Activated CD8-positive, alpha-beta memory T cell treated with anti-CD3 and anti-CD28 coated beads, Interleukin-2, amount 50 U/mL, for 1 hour (primary cell): ENCODE results near the gene SEPTIN10.
"Not testable (repeated sequence)": the region's sequence is repeated elsewhere in the genome, so short reads cannot be mapped to it uniquely, and the experiment has no call there.

Experiments
- DNase-seq: peaks from one replicate; pipeline ENCODE4 v3.0.0-alpha.2; 2020; ENCODE audit errors: extremely low read depth

SEPTIN10 gene

DNA sequence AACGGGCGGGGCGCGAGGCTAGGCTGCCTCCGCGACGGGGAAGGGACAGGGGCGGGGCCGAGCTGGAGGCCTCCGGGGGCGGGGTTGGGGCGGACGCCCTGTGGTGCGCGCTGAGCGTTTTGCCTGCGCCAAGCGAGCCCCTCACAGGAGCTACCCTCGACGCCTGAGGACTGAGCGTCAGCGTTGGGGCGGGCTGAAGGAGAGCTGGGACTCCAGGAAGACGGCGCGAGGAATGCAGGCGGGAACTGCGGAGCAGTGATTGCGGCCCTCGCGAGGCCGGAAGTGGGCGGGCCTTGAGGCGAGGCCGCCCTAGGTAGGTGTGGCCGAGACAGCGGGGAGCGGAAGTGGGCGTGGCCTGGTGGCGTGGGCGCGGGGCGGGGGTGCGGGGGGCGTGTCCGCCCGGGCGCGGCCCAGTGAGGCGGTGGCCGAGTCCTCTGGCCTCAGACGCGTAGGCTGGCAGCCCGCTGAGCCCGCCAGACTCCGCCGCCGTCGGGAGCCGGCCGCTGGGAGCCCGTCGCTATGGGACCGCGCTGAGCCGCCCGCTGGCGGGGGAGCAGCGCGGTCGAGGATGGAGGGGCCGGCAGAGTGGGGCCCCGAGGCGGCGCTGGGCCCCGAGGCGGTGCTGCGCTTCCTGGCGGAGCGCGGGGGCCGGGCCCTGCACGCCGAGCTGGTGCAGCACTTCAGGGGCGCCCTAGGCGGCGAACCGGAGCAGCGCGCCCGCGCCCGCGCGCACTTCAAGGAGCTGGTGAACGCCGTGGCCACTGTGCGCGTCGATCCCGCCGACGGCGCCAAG lies at the start of gene SEPTIN10, which contains the start of gene SOWAHC:
TSS of gene SEPTIN10 (minus strand) at position 45 of the 793 bp plus-strand sequence. CDS start 139 bp downstream, outside the sequence.
TSS of gene SOWAHC (plus strand) at position 443 of the 793 bp plus-strand sequence. CDS start at position 569, 126 bp downstream.
- DNase-seq: peak; percentile 25

DNA sequence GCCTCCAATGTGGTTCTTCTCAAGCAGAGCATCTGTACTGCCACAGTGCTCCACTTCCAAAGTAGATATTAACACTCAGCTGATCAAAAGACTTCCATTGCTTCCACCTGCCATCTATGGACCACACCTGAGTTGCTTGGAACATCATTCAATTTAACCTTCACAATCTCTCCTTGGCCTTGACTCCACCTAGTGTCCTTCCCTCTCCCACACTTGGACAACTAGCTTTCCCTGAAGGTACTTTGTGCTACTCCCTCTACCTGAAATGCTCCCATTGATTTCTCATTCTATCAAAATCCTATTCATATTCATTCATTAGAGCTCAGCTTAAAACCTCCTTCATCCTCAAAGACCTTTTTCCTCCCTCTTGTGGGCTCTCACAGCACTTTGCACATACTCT lies 49.1 kb upstream of the SEPTIN10 start:
- DNase-seq: no peak

DNA sequence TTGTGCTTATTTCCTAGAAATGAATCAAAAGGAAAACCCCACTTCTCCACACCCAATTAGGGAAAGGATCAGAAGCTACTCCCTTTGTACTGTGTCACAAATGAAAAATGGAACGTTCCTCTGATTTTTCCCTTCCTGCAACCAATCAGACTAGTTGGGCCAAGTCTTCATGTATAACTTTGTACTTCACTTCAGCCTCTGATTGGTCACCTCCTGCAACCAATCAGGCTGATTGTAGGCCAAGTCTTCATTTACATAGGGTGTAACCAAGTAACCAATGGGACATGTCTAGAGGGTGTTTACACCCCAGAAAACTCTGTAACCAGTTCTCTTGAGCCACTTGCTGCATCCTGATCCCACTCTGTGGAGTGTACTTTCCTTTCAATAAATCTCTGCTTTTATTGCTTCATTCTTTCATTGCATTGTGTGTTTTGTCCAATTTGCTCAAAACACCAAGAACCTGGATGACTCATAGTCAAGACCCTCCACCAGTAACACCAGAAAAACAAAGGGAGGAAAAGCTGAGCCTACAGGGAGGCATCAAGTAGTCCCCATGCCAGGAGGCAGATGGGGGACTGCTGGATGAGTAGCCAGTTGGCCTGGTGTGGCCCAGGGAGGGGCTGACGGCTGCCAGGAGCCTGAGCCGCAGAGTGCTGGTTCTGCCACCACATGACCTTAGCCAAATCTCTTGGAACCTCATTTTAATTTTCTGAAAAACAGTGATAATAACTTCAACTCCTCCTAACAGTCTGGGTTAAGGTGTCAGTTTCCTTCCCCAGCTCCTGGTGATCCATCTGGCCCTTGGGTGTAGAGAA lies 46.5 kb upstream of the SEPTIN10 start:
- no peak for DNase-seq

DNA sequence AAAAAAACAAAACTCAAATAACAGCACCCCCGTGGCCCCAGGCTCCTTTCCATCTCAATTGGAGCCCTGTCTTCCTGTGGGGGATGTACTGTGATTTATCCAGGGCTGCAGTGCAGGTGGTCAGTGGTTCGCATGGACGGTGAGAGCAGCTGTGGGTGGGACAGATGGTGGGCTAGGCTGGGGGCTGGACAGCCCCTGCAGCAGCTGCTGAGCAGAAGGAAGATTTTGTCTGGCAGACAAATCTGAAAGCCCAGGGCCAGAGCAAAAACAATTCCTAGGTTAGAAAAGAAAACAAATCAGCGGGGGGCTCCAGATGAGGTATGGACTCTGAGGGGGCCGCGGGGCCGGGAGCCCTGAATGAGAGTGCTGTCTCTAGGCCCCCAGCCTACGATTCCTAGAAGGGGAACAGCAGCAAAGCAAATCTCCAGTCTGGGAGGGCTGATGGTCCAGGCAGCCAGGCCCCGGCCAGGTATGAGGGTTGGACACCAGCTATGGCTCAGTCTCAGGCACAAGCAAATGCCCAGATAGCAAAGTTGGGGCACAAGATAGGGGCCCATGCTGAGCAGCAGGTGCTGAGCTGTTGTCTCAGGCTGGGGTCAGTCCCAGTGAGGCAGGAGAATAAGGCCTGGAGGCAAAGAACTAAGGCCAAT lies 45.8 kb upstream of the SEPTIN10 start:
- DNase-seq: no peak

DNA sequence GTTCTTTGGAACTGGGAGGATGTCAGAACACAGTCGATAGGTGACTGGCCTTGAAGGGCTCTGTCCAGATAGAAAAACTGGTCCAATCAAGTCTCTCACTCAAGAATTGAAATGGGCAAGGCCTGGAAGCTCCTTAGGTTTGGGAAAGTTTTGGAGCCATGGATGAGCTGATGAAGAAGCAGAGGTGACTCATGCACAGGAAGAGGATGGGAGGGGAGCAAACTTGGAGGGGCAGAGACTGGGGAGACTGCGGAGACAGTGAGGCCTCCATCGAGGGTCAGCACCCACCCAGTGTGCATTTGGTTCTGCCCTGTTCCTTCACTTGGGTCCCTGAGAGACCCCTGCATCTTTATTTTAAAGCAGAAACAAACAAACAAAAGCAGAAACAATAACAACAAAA lies 41.5 kb upstream of the SEPTIN10 start:
- DNase-seq: no peak

DNA sequence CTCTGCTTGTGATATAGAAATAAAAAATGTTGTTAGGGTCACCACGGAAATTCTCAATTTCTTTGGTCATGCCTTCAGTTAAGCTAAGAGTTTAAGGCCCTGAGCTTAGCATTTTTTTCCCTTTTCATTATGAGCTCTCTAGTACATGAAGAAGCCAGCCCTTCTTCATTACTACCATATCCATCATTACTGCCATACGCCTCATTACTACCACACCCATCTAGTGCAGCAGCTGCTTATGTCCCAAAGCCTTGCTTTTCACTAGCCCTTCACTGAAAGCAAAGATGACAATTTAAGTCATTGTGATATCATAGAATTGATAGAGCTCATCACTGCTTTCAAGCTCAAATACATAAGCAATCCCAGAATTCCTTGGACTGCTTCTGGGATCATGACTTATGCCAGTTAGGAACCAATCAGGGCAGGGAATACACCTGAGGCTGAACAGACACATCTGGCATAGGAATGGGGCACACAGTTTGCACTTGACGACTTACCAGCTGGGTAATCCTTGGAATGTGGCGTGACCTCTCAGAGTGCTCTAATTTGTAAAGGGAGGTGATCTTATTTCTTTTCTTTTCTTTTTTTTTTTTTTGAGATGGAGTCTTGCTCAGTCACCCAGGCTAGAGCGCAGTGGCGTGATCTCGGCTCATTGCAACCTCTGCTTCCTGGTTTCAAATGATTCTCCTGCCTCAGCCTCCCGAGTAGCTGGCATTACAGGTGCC lies 40.7 kb upstream of the SEPTIN10 start:
- no peak for DNase-seq

DNA sequence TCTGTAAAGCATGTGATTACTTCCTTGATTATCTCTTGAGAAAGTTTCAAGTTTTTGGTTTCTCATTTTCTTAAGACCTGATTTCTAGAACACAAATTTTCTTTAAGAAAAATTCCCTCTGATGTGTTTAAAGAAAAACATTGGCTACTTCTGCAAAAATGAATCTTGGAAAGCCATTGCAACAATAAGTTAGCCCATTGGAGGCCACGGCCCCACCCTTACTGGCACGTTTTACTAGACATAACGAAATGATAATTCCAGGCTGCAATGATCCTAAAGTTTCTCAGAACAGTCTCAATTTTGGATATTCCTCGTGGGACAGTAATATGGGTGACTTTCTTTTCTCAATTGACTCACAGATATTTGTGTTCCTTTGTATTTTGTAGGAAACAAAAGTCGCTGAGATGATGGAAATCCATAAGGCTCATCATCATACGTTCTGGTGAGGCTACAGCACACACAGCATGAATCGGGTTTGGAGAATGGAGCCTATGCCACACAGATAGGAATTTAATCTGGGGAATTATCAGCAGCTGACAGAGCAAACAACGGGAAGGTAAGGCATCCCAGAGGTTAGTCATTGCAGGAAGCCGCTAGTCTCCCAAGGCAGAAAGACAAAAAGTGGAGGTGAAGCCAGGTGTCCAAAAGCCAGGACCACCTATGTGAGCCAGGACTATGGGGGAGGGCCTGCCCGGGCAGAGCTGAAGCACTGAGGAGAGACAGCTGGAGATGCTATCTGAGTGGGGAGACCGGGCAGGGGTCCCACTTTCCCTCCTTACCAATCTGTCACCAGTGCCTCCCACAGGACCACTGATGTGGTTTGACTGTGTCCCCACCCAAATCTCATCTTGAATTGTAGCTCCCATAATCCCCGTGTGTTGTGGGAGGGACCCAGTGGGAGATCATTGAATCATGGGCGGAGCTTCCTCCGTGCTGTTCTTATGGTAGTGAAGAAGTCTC lies 36.2 kb upstream of the SEPTIN10 start:
- no peak for DNase-seq

DNA sequence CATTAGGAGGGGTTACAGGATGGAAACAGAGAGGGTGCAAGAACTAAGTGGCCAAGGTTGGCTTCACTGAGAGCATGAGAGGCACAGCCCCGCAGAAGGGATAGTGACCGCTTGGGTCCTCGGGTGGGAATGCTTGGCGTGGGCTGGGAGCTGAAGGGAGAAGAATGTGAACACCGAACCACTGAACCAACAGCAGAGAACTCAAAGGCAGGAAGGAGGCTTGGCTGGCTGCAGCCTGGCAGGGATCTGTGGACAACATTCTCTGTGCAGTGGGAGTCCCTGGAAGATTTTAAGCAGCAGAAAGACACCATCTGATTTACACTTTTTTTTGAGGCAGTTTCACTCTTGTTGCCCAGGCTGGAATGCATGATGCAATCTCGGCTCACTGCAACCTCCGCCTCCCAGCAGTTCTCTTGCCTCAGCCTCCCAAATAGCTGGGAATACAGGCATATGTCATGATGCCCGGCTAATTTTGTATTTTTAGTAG lies 34.3 kb upstream of the SEPTIN10 start:
- DNase-seq: no peak

DNA sequence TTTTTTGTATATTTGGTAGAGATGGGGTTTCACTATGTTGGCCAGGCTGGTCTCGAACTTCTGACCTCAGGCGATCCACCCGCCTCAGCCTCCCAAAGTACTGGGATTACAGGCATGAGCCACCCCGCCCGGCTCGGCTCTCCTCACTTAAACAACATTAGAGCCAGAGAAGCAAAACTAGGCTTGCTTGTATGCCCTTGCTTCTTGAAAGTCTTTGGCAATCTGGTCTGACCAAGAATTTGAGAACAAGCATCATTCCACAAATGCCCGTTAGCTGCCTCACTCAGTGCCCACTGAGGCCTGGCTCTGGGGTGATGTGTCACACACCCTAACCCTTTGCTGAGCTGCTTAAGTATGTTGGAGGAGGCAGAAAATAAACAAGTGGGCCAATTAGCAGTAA lies 33.9 kb upstream of the SEPTIN10 start:
- DNase-seq: no peak

DNA sequence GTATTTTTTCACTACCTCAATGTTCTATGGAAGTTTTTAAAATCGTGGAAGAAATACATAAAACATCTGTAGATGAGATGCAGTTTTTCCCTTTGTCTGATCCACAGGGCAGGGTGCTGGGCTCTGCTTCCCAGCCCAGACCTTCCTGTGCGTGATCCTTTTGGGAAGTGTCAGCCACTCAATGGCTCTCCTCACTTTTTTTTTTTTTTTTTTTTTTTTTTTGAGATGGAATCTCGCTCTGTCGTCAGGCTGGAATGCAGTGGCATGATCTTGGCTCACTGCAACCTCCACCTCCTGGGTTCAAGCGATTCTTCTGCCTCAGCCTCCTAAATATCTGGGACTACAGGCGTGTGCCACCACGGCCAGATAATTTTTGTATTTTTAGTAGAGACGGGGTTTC lies 33.2 kb upstream of the SEPTIN10 start:
- no peak for DNase-seq

DNA sequence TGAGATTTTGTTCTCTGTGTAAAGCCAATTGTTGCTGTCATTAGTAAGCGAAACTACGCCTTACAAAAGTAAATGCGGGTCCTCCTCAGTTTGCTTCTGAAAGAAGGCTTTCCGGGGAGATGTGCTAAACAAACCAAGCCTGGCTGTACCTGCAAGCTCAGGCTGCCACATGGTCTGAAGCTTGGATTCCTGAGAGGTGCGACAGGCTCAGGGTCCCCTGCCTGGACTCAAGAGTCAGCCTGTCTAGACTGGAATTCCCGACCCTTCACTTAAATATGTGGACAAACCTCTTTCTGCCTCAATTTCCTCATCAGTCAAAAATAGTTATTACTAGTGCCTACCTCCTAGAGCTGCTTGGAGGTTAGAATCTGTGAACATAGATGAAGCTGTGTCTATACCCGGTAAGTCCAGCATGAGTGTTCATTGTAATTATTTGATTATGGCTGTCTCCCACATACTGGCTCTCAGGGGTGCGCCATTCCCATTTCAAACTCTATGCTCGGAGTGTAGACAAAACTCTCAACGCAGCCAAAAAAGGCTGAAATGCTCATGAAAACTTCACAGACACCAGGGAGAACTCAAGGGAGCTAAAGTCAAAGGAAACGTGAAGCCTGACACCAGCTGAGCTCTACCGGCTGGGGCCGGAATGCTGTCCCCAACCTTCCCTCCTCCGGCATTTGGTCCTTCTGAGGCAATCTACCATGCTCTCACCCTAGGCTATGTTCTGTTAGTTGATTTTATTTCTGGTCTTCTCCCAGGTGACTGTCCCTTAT lies 31.8 kb upstream of the SEPTIN10 start:
- DNase-seq: no peak

DNA sequence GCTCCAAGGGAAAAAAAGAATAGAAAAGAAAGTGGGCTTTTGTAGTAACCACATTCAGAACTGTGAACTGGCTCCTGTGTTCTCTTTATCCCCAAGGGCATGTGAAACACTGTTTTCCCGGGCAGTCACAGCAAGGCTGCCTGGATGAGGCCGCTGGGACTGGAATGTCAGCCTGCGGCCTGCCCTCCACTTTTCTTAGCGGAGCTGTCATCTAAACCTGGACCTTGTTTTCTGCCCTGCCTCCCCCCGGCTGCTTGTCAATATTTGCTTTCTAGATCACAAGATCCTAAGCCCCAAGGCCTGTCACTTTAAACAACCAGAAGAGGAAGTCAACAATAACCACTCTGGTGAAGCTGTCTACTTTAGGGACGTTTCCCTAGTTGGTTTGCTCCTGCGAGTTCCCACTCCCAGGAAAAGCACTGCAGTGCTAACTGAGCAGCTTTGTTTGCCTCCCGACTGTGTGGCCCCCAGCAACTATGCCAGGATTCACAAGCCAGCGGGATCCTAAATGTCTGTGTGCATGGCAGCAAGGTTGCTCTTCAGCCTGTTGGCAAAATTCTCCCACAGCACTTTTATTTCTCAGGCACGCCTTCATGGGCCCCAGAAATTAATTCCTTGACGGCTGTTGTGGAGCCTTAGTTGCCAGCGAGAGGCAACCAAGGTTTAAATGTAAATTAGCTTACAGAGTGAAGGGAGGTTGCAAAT lies 31.0 kb upstream of the SEPTIN10 start:
- no peak for DNase-seq

DNA sequence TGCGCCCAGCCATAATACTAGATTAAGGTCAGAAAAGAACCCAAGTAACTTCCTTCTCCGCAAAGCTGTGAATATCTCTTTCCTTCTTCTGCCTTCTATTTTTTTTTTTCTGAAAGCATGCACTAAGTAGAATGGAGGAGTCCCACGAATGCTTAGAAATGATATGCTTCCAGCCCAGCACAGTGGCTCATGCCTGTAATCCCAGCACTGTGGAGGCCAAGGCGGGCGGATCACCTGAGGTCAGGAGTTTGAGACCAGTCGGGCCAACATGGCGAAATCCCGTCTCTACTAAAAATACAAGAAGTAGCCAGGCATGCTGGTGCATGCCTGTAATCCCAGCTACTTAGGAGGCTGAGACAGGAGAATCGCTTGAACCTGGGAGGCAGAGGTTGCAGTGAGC lies 26.2 kb upstream of the SEPTIN10 start:
- DNase-seq: not testable (repeated sequence)

DNA sequence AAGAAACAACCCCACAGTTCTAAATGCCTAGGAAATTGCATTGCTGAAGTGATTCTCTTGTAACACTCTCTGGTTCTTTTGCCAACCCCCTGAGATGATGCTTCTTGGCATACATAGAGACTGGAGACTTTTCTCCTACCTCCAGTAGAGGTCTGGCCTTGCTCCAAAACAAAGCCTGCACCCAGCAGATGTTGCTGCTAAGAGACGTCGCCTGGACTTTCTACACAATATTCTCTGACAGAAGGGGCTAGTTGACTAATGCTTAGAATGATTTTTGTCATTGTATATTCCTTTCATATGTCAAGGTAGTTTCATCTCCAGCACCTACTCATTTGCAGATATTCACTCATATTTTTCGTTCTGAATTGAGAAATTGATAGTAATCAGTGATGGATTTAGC lies 25.0 kb upstream of the SEPTIN10 start:
- DNase-seq: no peak

DNA sequence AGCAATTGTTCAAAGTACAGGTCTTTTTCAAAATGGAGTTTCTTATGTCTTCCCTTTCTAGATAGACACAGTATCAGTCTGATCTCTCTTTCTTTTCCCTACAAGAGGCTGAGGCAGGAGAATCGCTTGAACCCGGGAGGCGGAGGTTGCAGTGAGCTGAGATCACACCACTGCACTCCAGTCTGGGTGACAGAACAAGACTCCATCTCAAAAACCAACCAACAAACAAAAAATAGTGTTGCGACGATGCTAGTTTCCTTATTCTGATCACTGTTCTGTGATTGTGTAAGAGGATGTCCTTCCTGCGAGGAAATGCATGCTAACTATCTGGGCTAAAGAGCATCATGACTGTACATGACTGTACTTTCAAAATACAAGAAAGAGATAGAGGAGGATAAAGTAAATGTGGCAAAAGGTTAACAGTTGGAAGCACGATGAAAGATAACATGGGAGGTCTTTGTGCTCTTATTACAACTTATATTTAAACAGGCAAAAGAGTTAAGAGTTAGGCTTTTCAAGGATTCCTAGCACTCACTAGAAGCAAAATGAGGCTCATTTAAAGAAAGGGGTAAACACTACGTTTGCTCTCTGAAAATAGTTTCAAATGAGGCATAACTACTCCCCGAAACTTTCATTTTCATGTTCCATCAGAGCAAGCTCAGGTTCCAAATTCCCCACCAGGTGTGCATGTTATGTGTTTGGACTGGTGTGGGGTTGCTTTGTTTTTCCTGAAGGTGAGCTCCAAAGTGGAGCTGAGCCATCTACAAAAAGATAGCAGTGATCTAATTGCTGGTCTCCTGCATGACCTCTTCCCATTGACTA lies 24.2 kb upstream of the SEPTIN10 start:
- DNase-seq: no peak

DNA sequence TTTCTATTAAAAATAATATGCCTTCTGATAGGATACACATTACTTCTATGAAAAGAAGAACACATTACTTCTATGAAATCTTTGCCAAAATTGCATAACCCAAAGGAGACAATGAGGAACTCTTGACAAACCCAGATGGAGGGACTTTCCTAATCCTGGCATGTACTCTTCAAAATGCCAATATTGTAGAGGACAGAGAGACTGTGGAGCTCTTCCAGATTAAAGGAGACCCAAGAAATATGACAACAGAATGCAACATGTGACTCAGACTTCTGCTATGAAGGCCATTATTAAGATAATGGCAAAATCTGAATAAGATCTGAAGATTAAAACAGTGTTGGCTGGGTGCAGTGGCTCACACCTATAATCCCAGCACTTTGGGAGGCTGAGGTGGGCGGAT lies 22.6 kb upstream of the SEPTIN10 start:
- no peak for DNase-seq

DNA sequence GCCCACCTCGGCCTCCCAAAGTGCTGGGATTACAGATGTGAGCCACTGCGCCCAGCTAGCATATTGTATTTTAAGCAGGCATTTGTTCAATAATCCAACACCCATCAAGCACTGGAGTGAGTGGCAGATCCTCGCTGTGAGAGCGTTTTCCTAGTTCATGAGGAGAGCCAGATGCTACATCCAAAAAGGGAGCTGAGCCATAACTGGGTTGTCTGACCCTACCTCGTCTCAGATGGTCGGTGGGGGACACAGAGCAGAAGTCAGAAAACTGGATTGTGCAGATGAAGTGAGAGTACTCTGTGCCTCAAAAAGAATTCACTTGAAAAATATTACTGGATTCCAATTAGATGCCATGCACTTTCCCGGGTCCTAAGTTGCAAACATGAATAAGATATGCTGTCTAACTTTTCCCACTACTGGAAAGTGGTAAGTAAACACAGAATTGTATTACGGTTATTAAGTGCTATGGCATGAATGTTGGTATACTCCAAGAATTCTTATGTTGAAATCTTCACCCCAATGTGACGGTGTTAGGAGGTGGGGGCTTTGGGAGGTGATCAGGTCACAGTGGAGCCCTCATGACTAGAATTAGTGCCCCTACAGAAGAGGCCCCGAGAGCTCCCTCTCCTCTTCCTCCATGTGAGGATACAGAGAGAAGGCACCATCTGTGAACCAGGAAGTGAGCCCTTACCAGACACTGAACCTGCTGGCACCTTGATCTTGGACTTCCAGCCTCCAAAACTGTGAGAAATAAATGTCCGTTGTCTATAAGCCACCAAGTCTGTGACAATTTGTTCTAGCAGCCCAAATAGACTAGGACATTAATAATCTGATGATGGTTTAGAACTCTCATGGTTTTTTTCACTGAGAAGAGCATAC lies 21.9 kb upstream of the SEPTIN10 start:
- no peak for DNase-seq
